Adrenal gland (tissue), 12 donors: Measurements from ENCODE around the gene UNC13B. TPM values are rescaled to one million over a fixed set of nuclear protein-coding genes. Genes with fewer than 3 reads are reported as not detected.

ENCODE experiments used
- DNase-seq, 7 donors: peaks; one replicate each; pipeline ENCODE4 v3.0.0-alpha.2; 2019 to 2020
- H3K27ac ChIP-seq, 5 donors: fragments of 200-600 bp; sonication (generic) in 4 of 5; 1 replicate in 3 of 5; 2 replicates in 2 of 5; pipeline versions ENCODE4 v1.5.1 to v1.8.0; 2016 to 2020; ENCODE audit warnings: mild to moderate bottlenecking in 1 of 5
- H3K27me3 ChIP-seq: fragments of 200-600 bp; 2 replicates; pipeline ENCODE4 v1.8.0; 2021
- H3K36me3 ChIP-seq, 2 donors: fragments of 200-600 bp; replicated peaks in 1 of 2; 1 replicate in 1 of 2; 2 replicates in 1 of 2; pipeline versions ENCODE4 v1.5.1 to v1.8.0; 2018 to 2022
- H3K4me1 ChIP-seq, 2 donors: fragments of 200-600 bp; replicated peaks in 1 of 2; 1 replicate in 1 of 2; 2 replicates in 1 of 2; pipeline versions ENCODE4 v1.5.1 to v1.8.0; 2018 to 2021
- H3K4me3 ChIP-seq, 4 donors: fragments of 200-600 bp; sonication (generic) in 3 of 4; one replicate each; pipeline ENCODE4 v1.5.1; 2016 to 2018
- H3K9me3 ChIP-seq, 3 donors: fragments of 200-600 bp; sonication (generic) in 1 of 3; replicated peaks in 1 of 3; 1 replicate in 2 of 3; 2 replicates in 1 of 3; pipeline versions ENCODE4 v1.5.1 to v1.8.0; 2016 to 2021
- CTCF ChIP-seq, 6 experiments: fragments of 450-650 bp in 4 of 6; fragments of 200-600 bp in 2 of 6; sonication (generic) in 1 of 6; IDR thresholded peaks; 1 replicate in 5 of 6; 2 replicates in 1 of 6; pipeline versions ENCODE4 v1.5.1 to v1.8.0; 2016 to 2021; ENCODE audit warnings: antibody characterized with exemption in 6 of 6, mild to moderate bottlenecking in 2 of 6, moderate library complexity in 1 of 6
- POLR2A ChIP-seq, 2 donors: fragments of 450-650 bp; IDR thresholded peaks; one replicate each; pipeline ENCODE4 v1.6.1; 2017; ENCODE audit warnings: antibody characterized with exemption in 2 of 2, mild to moderate bottlenecking in 2 of 2, moderate library complexity in 1 of 2
- WGBS, 4 donors: extraction: QIAGEN DNeasy Blood & Tissue Kit in 2 of 4; methylation state at CpG; one replicate each; pipeline versions ENCODE4 v1.1.5 to v1.1.7; 2013 to 2017; 5-methylcytosine and 5-hydroxymethylcytosine counted together
- intact Hi-C, 2 donors: fragments of 100-400 bp; cut with DNase I; formaldehyde crosslinking; loops; one replicate each; pipeline versions ENCODE4 v1.14.1 to v1.15.0; 2022 to 2023
- polyA plus RNA-seq, 3 donors: library from polyadenylated mRNA; stranded (reverse); fragments of 200-250 nt in 2 of 3; fragments of 350-450 nt in 1 of 3; fragmentation: Illumina TruSeq in 1 of 3; extraction: RNeasy Lipid Tissue Mini Kit (QIAGEN cat#74804) in 1 of 3; gene quantifications; one replicate each; pipeline ENCODE4 v1.2.3, GENCODE V29; 2013 to 2014
- total RNA-seq, 9 donors: library from RNA; depleted of rRNA in 4 of 9; stranded (reverse); fragments of >200 nt in 4 of 9; fragments of 120-200 nt in 1 of 9; fragmentation: NEBNext Ultra II Directional in 1 of 9; extraction: Animal tissue kit (Norgen Biotek cat#: 25700) in 1 of 9; gene quantifications; one replicate each; pipeline versions ENCODE4 v1.1.0 to v1.2.4, GENCODE V29; 2013 to 2023
- donor health status: healthy with polysubstance abuse.
- donor health status: Bipolar disorder and iron deficiency.
- donor health status: DM: yes; HTN: yes; CAD: no.
- donor health status: DM: no; HTN: no; CAD: no.
- donor health status: DM: no; HTN: no; CAD: no.
- donor health status: DM: yes; HTN: yes; CAD: no.

The UNC13B gene
- total and polyA plus RNA-seq, 12 donors, result 11.1 to 42.2 (median 30.5) TPM

- intact Hi-C loops, result no loop called here
- no peaks in the 10 kb centered on the region for H3K36me3 ChIP-seq
- 85 to 98% (median 91%) methylated on average over 1 of the region's 1 CpG for WGBS, 4 donors
- no peaks in the 10 kb centered on the region for H3K27me3 ChIP-seq
- H3K9me3 ChIP-seq, result no peaks in the 10 kb centered on the region
- no peak for DNase-seq
- peaks cover 12 to 21% of the 10 kb centered on the region in 2 donors for H3K4me1 ChIP-seq
- peak overlapping the region in 1 of 5 donors; percentile 16 for H3K27ac ChIP-seq
- no peak for TF ChIP-seq CTCF (IDR thresholded peaks at IDR 0.05)
- TF ChIP-seq POLR2A (IDR thresholded peaks at IDR 0.05), result no peak
- H3K4me3 ChIP-seq, result no peak overlapping the region
Measured at GRCh38 chr9:35350212-35350611, 188.4 kb downstream of the UNC13B start.

- TF ChIP-seq POLR2A (IDR thresholded peaks at IDR 0.05) (no peak), CTCF (IDR thresholded peaks at IDR 0.05) (no peak)
- H3K9me3 ChIP-seq, result no peaks in the 10 kb centered on the region
- no peaks in the 10 kb centered on the region for H3K27me3 ChIP-seq
- DNase-seq, result peak in 3 of 7 donors; percentile 23 to 41 (median 32)
- peaks cover 12 to 19% of the 10 kb centered on the region in 2 donors for H3K4me1 ChIP-seq
- 30 to 53% (median 46%) methylated on average over 3 of the region's 3 CpGs for WGBS, 4 donors
- intact Hi-C loops, result no loop called here
- no peak overlapping the region for H3K4me3 ChIP-seq
- H3K27ac ChIP-seq, result peak overlapping the region in 3 of 5 donors; percentile 13 to 29 (median 16)
- H3K36me3 ChIP-seq, result no peaks in the 10 kb centered on the region
Measured at GRCh38 chr9:35350827-35351549, 189.2 kb downstream of the UNC13B start.

GRCh38 chr9:35353731-35354365, 192.0 kb downstream of the UNC13B start:
- Histone ChIP-seq H3K27ac (no peak overlapping the region), H3K4me1 (peaks cover 12% of the 10 kb centered on the region in 2 donors), H3K4me3 (no peak overlapping the region), H3K27me3 (no peaks in the 10 kb centered on the region), H3K9me3 (no peaks in the 10 kb centered on the region), H3K36me3 (no peaks in the 10 kb centered on the region)
- no peak for TF ChIP-seq CTCF (IDR thresholded peaks at IDR 0.05)
- no peak for TF ChIP-seq POLR2A (IDR thresholded peaks at IDR 0.05)
- intact Hi-C loops, result no loop called here
- WGBS, 4 donors, result 87 to 94% (median 89%) methylated on average over 3 of the region's 3 CpGs
- no peak for DNase-seq

- Histone ChIP-seq H3K4me3 (no peak overlapping the region), H3K36me3 (no peaks in the 10 kb centered on the region), H3K9me3 (no peaks in the 10 kb centered on the region), H3K4me1 (peaks cover 5 to 6% of the 10 kb centered on the region in 2 donors), H3K27me3 (no peaks in the 10 kb centered on the region), H3K27ac (no peak overlapping the region)
- WGBS, 4 donors, result 90 to 100% (median 94%) methylated on average over 1 of the region's 1 CpG
- DNase-seq, result no peak
- intact Hi-C loops, result no loop called here
- no peak for TF ChIP-seq CTCF (IDR thresholded peaks at IDR 0.05)
- no peak for TF ChIP-seq POLR2A (IDR thresholded peaks at IDR 0.05)
Measured at GRCh38 chr9:35355939-35356338, 194.1 kb downstream of the UNC13B start.
